DND-41 (cell line): ENCODE measurements around the gene PTOV1.

ENCODE experiments used
- CTCF ChIP-seq: IDR thresholded peaks from 2 replicates; pipeline ENCODE4 v1.5.1; 2012; ENCODE audit warnings: borderline replicate concordance, low read length, moderate library complexity, mild to moderate bottlenecking; ENCODE audit not compliant: poor library complexity, severe bottlenecking; ENCODE audit errors: extremely low read depth
- EZH2 ChIP-seq: IDR thresholded peaks from 3 replicates; pipeline ENCODE4 v1.6.1; 2012; ENCODE audit warnings: borderline replicate concordance, low read depth, mild to moderate bottlenecking, moderate library complexity, low read length, inconsistent platforms; ENCODE audit not compliant: severe bottlenecking

DNA sequence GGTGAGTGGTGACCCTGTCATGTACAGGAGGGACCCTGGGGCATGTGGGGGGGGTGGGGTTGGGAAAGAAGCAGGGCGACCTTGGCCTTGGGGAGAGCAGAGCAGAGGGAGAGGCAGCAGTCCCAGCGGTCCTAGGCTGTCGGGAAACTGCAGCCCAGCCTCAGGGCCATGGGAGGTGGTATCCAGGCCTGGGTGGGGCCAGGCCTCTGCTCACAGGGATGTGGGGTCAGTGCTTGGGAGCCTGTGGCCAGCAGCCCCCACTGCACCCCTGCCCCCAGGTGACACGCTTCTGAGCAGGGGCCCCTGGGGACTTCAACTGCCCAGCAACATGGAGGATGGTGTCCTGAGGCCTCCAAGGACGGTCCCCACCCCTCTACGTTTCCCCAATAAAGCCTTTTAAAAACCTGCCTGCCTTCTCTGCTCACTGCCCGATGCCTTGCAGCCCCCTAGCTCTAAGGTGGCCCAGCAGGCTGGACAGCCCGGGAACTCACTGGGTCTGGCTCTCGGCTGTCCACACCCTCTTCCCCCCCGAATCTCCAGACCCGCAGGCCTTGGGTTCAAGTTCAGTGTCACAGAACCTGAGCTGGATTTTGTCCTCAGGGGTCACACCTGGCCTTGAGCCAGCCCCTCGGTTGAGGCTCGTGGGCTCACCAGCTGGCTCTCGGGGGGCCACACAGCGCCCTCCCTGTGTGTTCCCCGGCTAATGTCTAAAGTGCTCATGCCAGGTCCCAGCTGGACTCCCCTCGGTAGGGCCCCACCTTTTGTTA is 9.6 kb downstream of the PTOV1 start:
- TF ChIP-seq CTCF (no peak), EZH2 (no peak)
